Hepatocyte (in vitro differentiated cells): Measurements from ENCODE around the gene PTPRC.

Experiments used
- EZH2phosphoT487 ChIP-seq: fragments of 200-600 bp; sonication (generic); IDR thresholded peaks from one replicate; pipeline ENCODE4 v1.6.1; 2018; ENCODE audit warnings: antibody characterized with exemption, mild to moderate bottlenecking, low read depth, moderate library complexity; ENCODE audit not compliant: unreplicated experiment, severe bottlenecking
- TF ChIP-seq, protein P1 (sequence below): fragments of 200-600 bp; sonication (generic); IDR thresholded peaks from 2 replicates; pipeline ENCODE4 v1.5.1; 2016; ENCODE audit warnings: antibody characterized with exemption, mild to moderate bottlenecking; ENCODE audit not compliant: poor library complexity

DNA sequence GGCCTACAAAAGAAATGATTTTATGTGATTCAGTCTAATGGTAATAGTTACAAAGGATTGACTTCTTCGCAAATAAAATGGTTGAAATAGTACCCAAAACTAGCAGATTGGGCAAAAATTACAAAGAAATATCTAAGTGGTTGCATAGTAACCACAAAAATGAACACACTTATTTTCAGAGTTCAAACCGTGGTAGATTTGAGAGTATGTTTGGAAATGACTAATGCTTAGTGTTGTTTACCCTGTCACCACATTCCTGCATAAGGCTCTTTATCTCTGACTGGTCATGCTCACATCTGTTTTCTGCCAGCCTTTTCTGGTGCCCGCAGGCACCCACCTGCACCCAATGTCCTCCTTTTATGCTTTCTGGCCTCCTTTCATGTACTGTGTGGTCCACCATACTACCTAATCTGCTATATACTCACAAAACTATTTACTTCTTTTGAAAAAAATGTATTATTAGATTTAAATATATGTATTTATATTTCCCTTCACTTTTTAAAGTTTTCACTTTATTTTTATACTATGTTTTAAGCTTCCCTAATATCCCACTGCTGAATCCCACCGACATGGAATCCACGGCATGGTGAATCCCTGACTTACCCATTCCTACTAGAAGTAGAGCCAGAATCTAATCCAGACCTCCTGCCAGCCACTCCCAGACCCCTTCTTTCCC is 30.3 kb downstream of the PTPRC start:
- TF ChIP-seq, protein P1, sequence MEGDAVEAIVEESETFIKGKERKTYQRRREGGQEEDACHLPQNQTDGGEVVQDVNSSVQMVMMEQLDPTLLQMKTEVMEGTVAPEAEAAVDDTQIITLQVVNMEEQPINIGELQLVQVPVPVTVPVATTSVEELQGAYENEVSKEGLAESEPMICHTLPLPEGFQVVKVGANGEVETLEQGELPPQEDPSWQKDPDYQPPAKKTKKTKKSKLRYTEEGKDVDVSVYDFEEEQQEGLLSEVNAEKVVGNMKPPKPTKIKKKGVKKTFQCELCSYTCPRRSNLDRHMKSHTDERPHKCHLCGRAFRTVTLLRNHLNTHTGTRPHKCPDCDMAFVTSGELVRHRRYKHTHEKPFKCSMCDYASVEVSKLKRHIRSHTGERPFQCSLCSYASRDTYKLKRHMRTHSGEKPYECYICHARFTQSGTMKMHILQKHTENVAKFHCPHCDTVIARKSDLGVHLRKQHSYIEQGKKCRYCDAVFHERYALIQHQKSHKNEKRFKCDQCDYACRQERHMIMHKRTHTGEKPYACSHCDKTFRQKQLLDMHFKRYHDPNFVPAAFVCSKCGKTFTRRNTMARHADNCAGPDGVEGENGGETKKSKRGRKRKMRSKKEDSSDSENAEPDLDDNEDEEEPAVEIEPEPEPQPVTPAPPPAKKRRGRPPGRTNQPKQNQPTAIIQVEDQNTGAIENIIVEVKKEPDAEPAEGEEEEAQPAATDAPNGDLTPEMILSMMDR: no peak
- TF ChIP-seq EZH2phosphoT487: no peak
